Mesenteric fat pad (tissue), 1 donor: ENCODE data around the gene BRD4. TPM values are rescaled to one million over a fixed set of nuclear protein-coding genes. Genes with fewer than 3 reads are reported as not detected.

Experiments used
- DNase-seq: peaks from one replicate; pipeline ENCODE4 v3.0.0-alpha.2; 2020; ENCODE audit warnings: low spot score
- total RNA-seq: library from RNA; stranded (reverse); fragmentation: NEBNext Ultra II Directional; extraction: Animal tissue kit (Norgen Biotek cat#: 25700); gene quantifications from one replicate; pipeline ENCODE4 v1.2.1, GENCODE V29; 2021
- donor health status: DM: yes; HTN: yes; CAD: no.

Gene BRD4
- total RNA-seq, 1 donor from 2014 or later = 96.3 TPM

GRCh38 chr19:15268192-15268927, 64.0 kb downstream of the BRD4 start:
- no peak for DNase-seq

- no peak for DNase-seq
Measured at GRCh38 chr19:15266683-15267082, 65.7 kb downstream of the BRD4 start.

GRCh38 chr19:15265850-15266248, 66.5 kb downstream of the BRD4 start:
- DNase-seq = peak; percentile 96

- no peak for DNase-seq
Measured at GRCh38 chr19:15265214-15265849, 67.0 kb downstream of the BRD4 start.

DNA sequence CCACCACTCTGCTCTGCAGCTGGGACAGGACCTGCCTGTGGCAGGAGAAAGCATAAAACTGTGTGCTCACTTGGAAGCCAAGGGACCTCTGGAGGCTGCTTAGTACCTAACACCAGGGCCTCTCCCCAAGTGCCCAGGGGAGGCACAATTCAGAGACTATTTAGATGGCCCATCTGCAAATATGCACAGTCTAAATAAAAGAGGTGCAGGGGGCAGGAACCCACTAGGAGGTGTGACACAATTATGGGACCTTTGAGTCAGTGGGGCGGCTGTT, 67.5 kb downstream of the BRD4 start:
- DNase-seq = no peak

- peak; percentile 93 for DNase-seq
Measured at GRCh38 chr19:15264061-15264932, 68.0 kb downstream of the BRD4 start.

- DNase-seq = no peak
Measured at GRCh38 chr19:15263361-15263985, 68.9 kb downstream of the BRD4 start.

DNA sequence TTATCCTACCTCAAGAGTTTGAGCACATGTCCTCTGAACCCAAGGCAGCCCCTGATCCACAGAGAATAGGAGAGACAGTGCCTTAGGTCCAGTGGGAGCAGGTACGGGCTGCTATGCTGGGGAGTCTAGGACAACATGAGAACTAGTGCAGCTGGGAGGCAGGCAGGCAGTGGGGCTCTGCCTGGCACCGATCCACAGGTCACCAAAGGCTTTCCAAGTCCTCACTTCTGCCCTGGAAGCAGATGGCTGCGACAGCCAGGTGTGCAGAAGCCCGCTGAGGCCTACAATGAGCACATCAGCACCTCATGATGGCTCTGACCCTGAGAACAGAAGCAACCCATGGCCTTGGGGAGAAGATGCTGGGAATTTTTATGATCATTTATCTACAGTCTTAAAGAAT, 70.3 kb downstream of the BRD4 start:
- DNase-seq = no peak

GRCh38 chr19:15260939-15261338, 71.4 kb downstream of the BRD4 start:
- DNase-seq = no peak

DNA sequence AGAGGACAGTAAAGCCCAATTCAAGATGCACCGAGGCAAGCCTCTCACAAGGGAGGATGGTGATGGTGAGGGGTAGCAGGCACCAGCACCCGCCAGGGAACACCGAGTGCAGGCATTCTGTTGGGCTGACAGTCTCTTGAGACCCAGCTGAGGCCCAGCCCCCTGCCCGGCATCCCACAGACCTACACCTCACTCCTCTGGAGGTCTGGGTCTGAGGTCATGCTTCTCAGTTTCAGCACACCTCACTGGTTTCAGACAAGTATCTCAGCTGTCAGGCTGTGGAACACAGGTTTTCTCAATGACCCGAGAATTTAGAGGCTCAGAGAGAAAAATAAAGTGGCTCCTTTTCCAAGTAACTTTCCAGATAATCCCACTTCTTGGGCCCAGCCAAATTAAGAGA, 72.4 kb downstream of the BRD4 start:
- no peak for DNase-seq

DNA sequence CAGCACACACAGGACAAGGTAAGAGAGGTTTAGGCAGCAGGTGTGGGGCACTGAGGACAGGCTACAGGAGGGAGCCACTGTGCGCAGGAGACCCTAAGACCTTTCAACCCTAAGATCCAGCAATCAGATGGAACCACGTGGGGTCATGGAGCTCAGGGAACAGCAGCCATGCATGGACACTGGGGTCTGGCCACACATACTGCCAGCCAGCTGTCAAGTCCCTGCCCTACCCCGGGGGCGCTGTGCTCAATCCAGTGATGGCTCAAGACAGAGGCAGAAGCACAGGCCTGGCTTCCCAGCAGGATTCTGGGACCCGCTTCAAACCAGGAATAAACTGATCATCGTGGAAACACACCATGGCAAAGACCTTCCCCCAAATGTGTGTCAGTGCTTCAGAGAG, 74.6 kb downstream of the BRD4 start:
- no peak for DNase-seq

GRCh38 chr19:15256708-15257331, 75.5 kb downstream of the BRD4 start:
- no peak for DNase-seq

DNA sequence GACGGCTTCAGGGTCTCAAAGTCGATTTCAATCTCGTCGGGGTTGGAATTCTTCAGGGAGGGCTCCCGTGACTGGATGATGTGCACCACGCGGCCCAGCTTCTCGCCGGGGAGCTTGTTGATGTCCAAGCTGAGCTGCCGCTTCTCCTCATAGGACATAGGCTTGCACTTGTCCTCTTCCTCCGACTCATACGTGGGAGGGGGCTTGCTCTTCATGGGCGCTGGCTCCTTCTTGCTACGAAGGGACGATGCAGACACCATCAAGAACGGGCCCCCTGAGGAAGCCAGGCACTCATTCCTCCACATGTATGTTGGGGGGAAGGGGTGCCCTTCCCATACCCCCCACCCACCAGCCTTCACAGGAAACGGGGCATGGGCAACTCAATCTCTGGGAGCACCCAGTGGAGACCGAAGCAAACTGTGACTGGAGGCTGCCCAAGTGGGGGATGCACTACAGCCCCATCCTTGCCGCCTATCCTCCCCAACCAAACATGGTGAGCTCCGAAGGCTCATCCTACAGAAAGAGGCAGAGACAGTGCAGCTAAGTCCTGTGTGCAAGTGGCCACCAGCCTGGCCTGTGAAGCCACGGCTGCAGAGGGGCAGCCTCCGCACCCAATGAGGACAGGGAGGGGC, 76.9 kb downstream of the BRD4 start:
- DNase-seq = no peak

- no peak for DNase-seq
Measured at GRCh38 chr19:15254547-15254946, 77.8 kb downstream of the BRD4 start.

DNA sequence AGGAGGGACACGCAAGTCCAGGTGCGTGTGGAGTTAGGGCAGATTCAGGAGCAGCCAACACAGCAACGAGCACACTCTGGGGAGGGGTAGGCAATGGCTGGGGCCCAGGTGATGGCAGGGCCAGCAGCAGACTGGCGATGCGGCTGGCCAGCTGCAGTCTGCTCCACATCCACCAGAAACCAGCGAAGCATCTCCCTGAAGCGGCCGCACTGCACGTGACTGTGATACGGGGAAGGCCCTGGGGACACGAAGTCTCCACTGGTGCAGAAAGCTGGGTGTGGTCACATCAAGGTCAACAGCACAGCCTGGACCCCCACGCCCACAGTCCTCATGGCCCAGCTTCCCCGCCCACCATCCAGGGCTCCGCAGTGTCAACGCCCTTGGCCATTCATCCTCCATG, 78.8 kb downstream of the BRD4 start:
- no peak for DNase-seq

- no peak for DNase-seq
Measured at GRCh38 chr19:15253061-15253460, 79.3 kb downstream of the BRD4 start.

DNA sequence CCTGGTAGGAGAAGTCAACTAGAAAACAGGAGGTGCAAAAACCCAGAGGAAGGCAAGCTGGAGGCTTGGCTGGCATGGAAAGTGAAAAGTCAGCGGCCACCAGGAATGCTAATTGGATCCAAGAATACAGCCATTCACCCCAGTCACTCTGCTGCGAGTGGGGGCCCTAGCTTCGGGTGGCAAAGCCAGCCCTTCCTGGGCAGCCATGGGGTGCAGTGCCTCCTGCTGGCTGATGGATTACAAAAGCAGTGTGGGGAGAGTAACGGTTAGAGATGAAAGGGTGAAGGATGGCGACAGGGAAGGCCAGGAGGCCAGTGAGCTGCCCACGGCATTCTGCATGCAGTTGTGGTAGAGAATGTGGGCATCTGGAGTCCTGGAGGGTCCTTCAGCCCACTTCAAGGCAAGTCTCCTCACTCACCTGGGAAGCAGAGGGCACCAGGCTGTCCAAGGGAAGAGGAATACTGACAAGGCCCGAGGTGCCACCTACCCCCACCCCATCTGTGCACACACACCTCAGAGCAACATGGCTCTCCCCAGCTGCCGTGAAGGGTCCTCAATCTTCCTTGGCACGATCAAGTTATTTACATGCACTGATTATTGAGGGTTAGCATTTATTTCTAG, 79.8 kb downstream of the BRD4 start:
- no peak for DNase-seq

- no peak for DNase-seq
Measured at GRCh38 chr19:15251749-15252397, 80.5 kb downstream of the BRD4 start.

- no peak for DNase-seq
Measured at GRCh38 chr19:15251010-15251748, 81.2 kb downstream of the BRD4 start.
